Midbrain (tissue), 1 donor: ENCODE measurements around the gene RCAN1.

Experiments
- DNase-seq: peaks from one replicate; lab custom pipeline; 2025; lab: John Stamatoyannopoulos, UW

Gene RCAN1

GRCh38 chr21:34537838-34538237 is 77.1 kb downstream of the RCAN1 start:
- DNase-seq = no peak

DNA sequence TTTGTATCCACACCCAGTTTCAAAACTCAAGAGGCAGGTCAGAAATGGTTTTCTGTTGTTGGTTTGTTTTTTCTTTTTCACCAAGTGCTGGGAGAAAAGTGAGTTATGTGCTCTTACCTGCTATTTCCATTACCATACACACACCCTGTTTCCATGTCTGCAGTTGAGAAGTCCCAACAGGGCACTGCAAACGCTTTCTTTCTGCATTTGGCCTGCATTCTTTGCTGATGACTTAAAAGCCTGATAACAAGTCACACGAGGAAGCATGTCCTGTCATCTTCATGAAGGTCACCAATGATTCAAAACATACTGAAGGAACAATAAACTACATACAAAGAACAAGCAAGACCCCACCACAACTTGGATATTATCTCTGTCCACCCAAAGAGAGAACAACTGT is 78.1 kb downstream of the RCAN1 start:
- DNase-seq = no peak

- DNase-seq = no peak
These were observed 78.6 kb downstream of the RCAN1 start for GRCh38 chr21:34536311-34536710.

GRCh38 chr21:34535886-34536285 is 79.0 kb downstream of the RCAN1 start:
- no peak for DNase-seq

DNA sequence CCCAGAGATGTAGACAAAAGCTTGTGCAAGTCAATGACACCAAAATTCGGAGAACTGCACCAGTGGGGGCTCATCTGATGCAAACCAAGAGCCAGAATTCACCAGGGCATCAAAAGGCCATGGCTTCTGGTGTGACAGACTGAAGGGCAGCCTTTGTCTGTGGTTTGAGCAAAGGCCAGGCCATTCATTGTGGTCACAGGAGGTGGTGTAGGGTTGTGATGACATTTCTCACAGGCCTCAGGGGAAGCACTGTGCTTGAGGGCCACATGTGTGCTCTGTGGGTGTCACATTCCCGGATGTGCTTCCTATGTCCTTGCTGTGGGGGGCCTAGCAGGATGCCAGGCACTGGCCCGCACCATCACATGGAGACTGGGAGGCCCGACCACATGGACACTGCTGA is 80.4 kb downstream of the RCAN1 start:
- peak; percentile 41 for DNase-seq

DNA sequence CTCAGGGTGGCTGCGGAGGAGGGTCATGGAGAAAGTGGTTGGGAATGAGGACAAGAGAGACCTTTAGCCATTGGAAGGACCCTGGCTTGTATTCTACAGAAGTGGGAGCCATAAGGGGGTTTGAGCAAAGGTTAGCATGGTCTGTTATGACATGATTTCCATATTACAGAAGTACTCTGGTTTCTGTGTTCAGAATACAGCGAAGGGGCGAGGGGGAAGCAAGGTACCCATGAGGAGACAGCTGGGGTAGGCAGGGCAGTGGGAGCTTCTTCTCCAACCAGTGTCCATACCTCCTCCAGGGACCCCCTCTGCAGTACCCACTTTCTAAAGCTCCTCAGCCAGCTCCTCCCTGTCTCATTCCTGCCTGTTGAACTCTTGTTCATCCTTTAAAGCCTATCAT is 81.0 kb downstream of the RCAN1 start:
- no peak for DNase-seq

DNA sequence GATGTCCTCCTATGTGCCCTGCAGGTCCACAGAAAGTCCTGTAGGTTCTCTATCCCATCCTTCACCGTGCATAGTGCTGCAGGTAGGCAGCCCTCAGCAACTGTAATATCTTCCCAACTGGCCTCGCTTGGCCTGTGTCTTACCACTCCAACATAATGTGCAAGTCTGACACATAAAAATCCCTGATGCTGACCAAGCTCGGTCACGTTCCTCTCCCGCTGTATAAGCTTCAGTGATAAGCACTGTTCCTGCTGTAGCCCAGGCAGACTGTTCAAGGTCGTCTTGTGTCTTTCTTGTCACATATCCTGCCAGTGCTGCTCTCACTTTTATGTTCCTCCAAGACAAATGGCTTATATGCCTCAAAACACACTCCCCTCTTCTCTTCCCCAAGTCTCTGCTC is 83.5 kb downstream of the RCAN1 start:
- no peak for DNase-seq

- DNase-seq = no peak
These were observed 84.7 kb downstream of the RCAN1 start for GRCh38 chr21:34530261-34530660.

DNA sequence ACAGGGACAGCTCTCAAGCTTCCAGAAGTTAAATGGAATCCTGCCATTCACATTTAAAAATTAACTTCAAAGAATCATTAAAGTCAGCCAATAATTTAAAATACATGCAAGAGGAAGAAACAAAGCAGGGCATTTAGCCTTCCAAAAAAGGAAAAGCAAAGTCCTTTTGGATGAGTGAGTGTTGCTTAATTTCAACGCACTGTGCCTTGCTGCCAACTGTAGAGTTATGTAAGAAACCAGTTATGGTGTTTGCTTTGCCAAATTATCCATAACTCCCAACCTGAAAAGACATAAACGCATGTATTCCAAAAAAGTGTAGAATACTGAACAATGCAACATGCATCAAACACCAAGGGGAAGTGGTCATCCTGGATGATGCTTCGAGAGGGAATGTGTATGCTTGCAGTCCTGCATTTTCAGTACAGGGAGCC is 86.8 kb downstream of the RCAN1 start:
- no peak for DNase-seq

DNA sequence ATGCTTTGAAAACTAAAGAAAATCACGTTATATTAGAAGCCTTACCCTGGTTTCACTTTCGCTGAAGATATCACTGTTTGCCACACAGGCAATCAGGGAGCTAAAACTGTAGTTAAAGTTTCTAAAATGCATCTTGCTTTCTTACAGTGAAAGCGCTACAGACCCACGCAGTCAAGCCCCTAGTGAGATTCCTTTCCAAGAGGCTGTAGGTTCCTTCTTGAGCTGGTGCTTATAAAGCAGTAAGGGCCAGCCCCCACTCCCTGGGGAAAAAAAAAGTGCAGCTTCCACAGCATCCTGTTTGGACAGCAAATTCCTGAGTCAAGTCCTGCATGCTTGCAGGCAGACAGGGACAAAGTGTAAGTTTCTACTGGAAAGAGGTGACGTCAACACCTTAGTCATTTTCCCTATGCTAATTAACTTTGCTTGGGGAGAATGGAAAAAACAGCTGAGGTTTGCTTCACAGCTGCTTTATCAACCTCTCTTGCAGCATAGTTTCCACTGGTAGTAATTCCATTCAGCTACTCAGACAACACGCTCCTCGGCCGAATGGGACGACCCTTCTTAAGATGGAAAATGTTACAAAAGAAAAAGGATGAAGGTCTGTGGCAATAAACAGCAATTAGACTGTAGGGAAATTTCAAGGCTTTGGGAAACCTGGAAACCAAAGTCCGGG is 88.2 kb downstream of the RCAN1 start:
- DNase-seq = peak; percentile 32

DNA sequence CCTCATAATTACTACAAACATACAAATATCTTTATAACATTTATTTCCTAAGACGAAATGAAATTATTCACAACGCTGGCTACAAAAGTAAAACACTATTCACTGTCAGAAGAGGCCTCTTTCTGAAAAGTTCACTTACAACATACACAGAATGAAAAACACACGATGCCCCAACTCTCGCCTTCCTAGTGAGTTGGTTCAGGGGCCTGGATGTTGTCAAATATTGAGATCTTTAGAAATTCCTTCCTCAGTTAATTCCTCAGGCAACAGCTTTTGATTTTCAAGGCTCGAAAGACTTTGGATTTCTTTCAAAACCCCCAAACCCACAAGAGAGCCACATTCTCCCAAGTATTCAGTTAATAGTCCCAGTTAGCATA is 88.7 kb downstream of the RCAN1 start:
- DNase-seq = no peak

- no peak for DNase-seq
These were observed 90.0 kb downstream of the RCAN1 start for GRCh38 chr21:34524646-34525601.

DNA sequence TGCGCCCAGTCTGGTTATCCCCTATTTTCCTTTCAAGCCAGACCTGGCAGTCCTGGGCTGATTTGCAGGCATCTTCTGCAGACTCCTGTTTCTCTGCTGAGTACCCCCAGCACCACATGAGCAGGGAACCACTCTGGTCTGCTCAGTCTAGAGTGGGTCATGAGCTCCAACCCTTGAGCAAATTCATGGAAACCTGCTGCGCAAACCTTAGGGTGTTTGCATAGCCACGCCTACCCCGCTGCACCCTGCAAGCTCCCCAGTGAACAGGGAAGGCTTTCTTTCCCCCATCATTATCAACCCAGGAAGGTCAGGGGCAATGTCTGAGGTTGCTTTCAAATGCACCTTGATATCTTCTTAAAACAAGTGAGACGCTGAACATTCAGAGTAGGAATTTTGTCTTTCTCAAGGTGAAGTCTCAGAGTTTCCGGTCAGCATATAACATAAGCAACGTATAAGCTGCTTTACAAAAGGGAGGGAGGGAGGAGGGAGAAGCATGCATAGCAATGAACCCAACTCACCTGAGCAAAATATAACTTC is 91.8 kb downstream of the RCAN1 start:
- no peak for DNase-seq

- DNase-seq = no peak
These were observed 92.6 kb downstream of the RCAN1 start for GRCh38 chr21:34522284-34522683.

DNA sequence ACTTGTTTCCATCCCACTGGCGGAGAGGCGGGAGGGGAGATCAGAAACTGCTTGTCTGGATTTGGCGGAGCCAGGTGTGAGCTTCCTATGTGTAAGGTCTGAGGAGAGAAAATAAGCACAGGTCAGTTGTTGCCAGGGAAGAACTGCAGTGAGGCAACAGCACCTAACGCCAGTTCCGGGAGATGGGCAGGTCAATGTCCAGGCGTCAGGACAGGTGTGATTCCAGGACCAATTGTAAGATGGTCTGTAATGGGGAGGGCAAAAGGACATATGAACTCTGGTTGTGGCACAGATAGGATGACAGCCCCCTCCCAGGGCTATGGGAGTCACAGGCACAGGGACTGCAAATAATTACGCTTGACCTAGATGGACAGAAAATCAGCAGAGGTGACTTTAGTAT is 93.4 kb downstream of the RCAN1 start:
- no peak for DNase-seq

DNA sequence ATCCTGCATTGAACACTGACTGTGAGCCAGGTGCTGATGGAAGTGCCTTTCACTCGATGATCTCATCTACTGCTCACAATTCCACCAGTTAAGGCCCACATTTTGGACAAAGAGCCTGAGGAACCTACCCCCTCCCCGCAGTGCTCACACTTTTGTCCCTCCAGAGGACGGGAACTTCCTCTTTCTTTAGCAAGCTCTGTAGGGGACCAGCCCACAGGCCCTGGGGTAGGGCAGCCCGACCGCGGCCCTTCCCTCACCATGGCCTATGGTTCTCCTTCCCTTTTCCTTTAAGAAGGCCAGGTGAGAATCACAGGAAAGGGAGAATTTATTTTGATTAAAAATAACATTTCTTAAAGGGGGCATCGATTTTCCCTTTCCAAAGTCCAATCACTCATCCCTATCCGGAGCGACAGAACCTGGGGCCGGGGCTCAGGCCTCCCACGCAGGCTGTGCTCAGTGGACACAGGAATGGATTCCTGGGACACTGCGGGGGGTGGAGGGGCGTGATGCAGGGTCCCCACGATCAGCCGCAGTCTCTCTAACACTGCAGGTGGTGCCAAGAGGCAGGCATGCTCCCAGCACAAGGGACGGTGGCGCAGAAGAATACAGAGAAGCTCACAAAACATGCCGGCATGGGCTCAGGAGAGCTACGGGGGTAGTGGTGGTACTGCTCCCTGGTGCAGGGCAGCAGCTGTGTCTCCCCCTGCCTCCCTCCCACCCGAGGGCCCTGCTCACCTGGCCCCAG is 94.0 kb downstream of the RCAN1 start:
- no peak for DNase-seq

DNA sequence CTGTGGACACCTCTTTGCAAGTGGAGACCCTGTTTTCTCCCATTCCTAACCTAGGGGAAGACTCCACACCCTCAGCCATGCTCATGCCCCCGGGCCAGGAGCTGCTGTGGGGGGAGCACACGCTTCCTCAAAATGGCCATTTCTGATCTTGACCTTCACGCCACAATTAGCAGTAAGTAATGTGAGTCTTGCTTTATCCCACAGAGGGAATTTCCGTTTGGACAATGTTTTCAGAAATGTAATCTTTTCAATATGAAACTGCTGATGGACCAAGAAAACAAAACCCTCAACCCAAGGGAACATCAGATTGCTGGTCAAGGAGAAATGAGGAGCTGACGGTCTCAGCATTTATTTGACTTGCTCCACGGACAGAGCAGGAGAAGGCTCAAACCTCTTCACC is 94.6 kb downstream of the RCAN1 start:
- no peak for DNase-seq

- no peak for DNase-seq
These were observed 95.2 kb downstream of the RCAN1 start for GRCh38 chr21:34519694-34520093.

GRCh38 chr21:34519016-34519415 is 95.9 kb downstream of the RCAN1 start:
- no peak for DNase-seq

GRCh38 chr21:34518301-34518700 is 96.6 kb downstream of the RCAN1 start:
- DNase-seq = no peak

DNA sequence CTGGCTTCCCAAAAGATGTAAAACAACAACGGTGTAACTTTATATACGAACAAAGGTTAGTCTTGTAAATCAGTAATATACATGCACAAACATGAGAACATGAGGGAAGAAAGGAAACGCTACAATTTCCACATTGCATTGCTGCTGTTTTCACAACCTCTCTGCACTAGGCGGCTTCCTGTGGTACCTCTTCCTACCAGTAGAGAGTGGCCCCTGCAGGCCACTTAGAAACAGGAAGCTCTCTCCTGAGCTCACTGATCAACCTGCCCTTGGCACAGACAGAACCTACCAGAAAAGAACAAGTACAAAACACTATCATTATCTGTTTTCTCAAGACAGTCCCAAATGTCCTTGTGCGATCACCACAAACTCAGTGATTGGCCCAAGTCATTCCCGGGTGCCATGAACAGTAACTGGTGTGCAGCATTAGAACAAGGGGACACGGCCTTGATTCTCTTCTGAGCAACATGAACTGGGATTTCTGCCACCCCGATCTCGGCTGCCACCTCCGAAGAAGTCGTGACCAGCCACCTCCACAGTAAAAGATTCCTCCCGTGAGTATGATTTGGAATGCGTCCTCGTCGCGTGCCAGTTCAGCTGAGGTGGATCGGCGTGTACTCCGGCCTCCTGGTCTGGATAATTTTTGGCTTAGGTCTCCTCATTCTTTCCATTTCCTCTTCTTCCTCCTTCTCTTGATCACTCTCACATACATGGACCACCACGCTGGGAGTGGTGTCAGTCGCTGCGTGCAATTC is 97.2 kb downstream of the RCAN1 start:
- DNase-seq = no peak

DNA sequence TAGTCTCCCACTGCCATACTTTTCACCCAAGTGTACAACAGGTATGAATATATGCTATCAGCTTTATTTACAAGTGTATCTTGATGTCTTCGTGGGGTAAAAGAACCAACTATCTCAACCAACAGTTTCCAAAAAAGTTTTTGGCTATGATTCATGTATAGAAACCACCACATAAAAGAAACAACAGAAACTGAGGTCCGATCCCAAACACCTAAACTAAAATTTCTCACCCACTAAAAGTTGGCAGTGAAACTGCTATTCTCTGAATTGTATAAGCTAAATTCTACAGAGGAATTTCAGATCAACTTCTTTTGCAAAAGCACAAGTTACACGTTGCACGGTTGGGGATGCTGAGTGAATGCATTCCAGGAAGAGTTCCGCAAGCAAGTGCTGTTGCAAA is 97.9 kb downstream of the RCAN1 start:
- DNase-seq = no peak
